Esophagus squamous epithelium (tissue), 4 donors: Measurements from ENCODE around the gene NADSYN1.

Source experiments
- CTCF ChIP-seq, 6 experiments: fragments of 450-650 bp in 4 of 6; fragments of 200-600 bp in 2 of 6; sonication (generic) in 2 of 6; IDR thresholded peaks; one replicate each; pipeline ENCODE4 v1.5.1; 2016 to 2019; ENCODE audit warnings: antibody characterized with exemption in 6 of 6, mild to moderate bottlenecking in 4 of 6, moderate library complexity in 4 of 6
- POLR2A ChIP-seq, 4 donors: fragments of 450-650 bp; IDR thresholded peaks; one replicate each; pipeline ENCODE4 v1.6.1; 2017; ENCODE audit warnings: antibody characterized with exemption in 4 of 4, mild to moderate bottlenecking in 4 of 4, moderate library complexity in 3 of 4

- TF ChIP-seq POLR2A (IDR thresholded peaks at IDR 0.05) (no peak), CTCF (IDR thresholded peaks at IDR 0.05) (no peak)
Measured at GRCh38 chr11:71459767-71460320, 6.8 kb downstream of the NADSYN1 start.
